Measurements from ENCODE around the gene SPPL3.

SPPL3 gene

GRCh38 chr12:120890963-120891362, 13.2 kb downstream of the SPPL3 start:
- intact Hi-C loops (cut with DNase I; ENCODE audit: low total_unique reads) = no loop called here
- peaks cover 0 to 4% (median 0%) of the 10 kb centered on the region in 3 donors for H3K36me3 ChIP-seq
- peak overlapping the region in 1 of 2 donors; percentile 8 for H3K27ac ChIP-seq
- H3K4me3 ChIP-seq = no peak overlapping the region
- no peaks in the 10 kb centered on the region for H3K27me3 ChIP-seq
- H3K9me3 ChIP-seq = no peaks in the 10 kb centered on the region
- peaks cover 0 to 39% (median 12%) of the 10 kb centered on the region in 4 donors for H3K4me1 ChIP-seq
- DNase-seq = no peak
- no peak for TF ChIP-seq CTCF (IDR thresholded peaks at IDR 0.05)

- peaks cover 0 to 57% (median 12%) of the 10 kb centered on the region in 4 donors for H3K4me1 ChIP-seq
- H3K27ac ChIP-seq = no peak overlapping the region
- TF ChIP-seq CTCF (IDR thresholded peaks at IDR 0.05) = no peak
- intact Hi-C loops (cut with DNase I; ENCODE audit: low total_unique reads) = no loop called here
- no peak for DNase-seq
- H3K9me3 ChIP-seq = no peaks in the 10 kb centered on the region
- H3K27me3 ChIP-seq = no peaks in the 10 kb centered on the region
- H3K36me3 ChIP-seq = no peaks in the 10 kb centered on the region
- H3K4me3 ChIP-seq = no peak overlapping the region
Observed at GRCh38 chr12:120887253-120888043, 16.7 kb downstream of the SPPL3 start.

GRCh38 chr12:120886199-120887018, 17.7 kb downstream of the SPPL3 start:
- no peaks in the 10 kb centered on the region for H3K27me3 ChIP-seq
- DNase-seq = no peak
- no peaks in the 10 kb centered on the region for H3K9me3 ChIP-seq
- no peak for TF ChIP-seq CTCF (IDR thresholded peaks at IDR 0.05)
- H3K4me3 ChIP-seq = no peak overlapping the region
- no peak overlapping the region for H3K27ac ChIP-seq
- intact Hi-C loops (cut with DNase I; ENCODE audit: low total_unique reads) = no loop called here
- no peaks in the 10 kb centered on the region for H3K36me3 ChIP-seq
- H3K4me1 ChIP-seq = peaks cover 0 to 53% (median 15%) of the 10 kb centered on the region in 4 donors

GRCh38 chr12:120885521-120885920, 18.6 kb downstream of the SPPL3 start:
- intact Hi-C loops (cut with DNase I; ENCODE audit: low total_unique reads) = no loop called here
- TF ChIP-seq CTCF (IDR thresholded peaks at IDR 0.05) = no peak
- no peak for DNase-seq
- Histone ChIP-seq H3K4me1 (peaks cover 0 to 45% (median 14%) of the 10 kb centered on the region in 4 donors), H3K27ac (no peak overlapping the region), H3K9me3 (no peaks in the 10 kb centered on the region), H3K4me3 (no peak overlapping the region), H3K36me3 (no peaks in the 10 kb centered on the region), H3K27me3 (no peaks in the 10 kb centered on the region)

GRCh38 chr12:120884644-120885043, 19.5 kb downstream of the SPPL3 start:
- H3K4me3 ChIP-seq = no peak overlapping the region
- H3K27me3 ChIP-seq = no peaks in the 10 kb centered on the region
- no peaks in the 10 kb centered on the region for H3K9me3 ChIP-seq
- peaks cover 0 to 45% (median 14%) of the 10 kb centered on the region in 4 donors for H3K4me1 ChIP-seq
- no peak for TF ChIP-seq CTCF (IDR thresholded peaks at IDR 0.05)
- intact Hi-C loops (cut with DNase I; ENCODE audit: low total_unique reads) = no loop called here
- H3K27ac ChIP-seq = no peak overlapping the region
- DNase-seq = no peak
- H3K36me3 ChIP-seq = no peaks in the 10 kb centered on the region

Data from tibial artery (tissue), 4 donors.